Measurements from ENCODE around the gene RXRB.

The RXRB gene

GRCh38 chr6:33204415-33205190 is 4.1 kb upstream of the RXRB start, which contains the start of gene HSD17B8:
Gene HSD17B8, plus strand, starts transcription at chr6:33204655. Its CDS starts 14 bp downstream, at chr6:33204669.
- 0% methylated on average over 48 of the region's 48 CpGs for WGBS, 2 experiments
- H3K4me1 ChIP-seq (ENCODE audit: control insufficient read depth, insufficient read depth, low read length), result peaks cover 38% of the 10 kb centered on the region
- peaks cover 8% of the 10 kb centered on the region for H3K27me3 ChIP-seq (ENCODE audit: control insufficient read depth, insufficient read depth, low read length, poor library complexity, severe bottlenecking)
- peak within 1 kb of the TSS; percentile 60 for H3K4me3 ChIP-seq (ENCODE audit: insufficient read depth, low read depth, low read length)
- H3K36me3 ChIP-seq (ENCODE audit: control insufficient read depth, insufficient read depth, low read length), result peaks cover 20% of the 10 kb centered on the region
- peak within 1 kb of the TSS; percentile 75 for H3K27ac ChIP-seq (ENCODE audit: insufficient read depth, low read depth, low read length, poor library complexity, severe bottlenecking)
- no peaks in the 10 kb centered on the region for H3K9me3 ChIP-seq (ENCODE audit: control insufficient read depth, low read length)

- Histone ChIP-seq H3K36me3 (ENCODE audit: control insufficient read depth, insufficient read depth, low read length) (peaks cover 19% of the 10 kb centered on the region), H3K4me1 (ENCODE audit: control insufficient read depth, insufficient read depth, low read length) (peaks cover 33% of the 10 kb centered on the region), H3K9me3 (ENCODE audit: control insufficient read depth, low read length) (no peaks in the 10 kb centered on the region), H3K4me3 (ENCODE audit: insufficient read depth, low read depth, low read length) (peak overlapping the region; percentile 60), H3K27me3 (ENCODE audit: control insufficient read depth, insufficient read depth, low read length, poor library complexity, severe bottlenecking) (peaks cover 8% of the 10 kb centered on the region), H3K27ac (ENCODE audit: insufficient read depth, low read depth, low read length, poor library complexity, severe bottlenecking) (no peak overlapping the region)
- 4 to 6% methylated on average over 4 of the region's 4 CpGs for whole genome bisulfite sequencing, 2 experiments
Measured at GRCh38 chr6:33204165-33204414, 3.6 kb upstream of the RXRB start.

GRCh38 chr6:33203443-33204164 is 3.1 kb upstream of the RXRB start:
- Histone ChIP-seq H3K27ac (ENCODE audit: insufficient read depth, low read depth, low read length, poor library complexity, severe bottlenecking) (no peak overlapping the region), H3K4me3 (ENCODE audit: insufficient read depth, low read depth, low read length) (no peak overlapping the region), H3K9me3 (ENCODE audit: control insufficient read depth, low read length) (no peaks in the 10 kb centered on the region), H3K4me1 (ENCODE audit: control insufficient read depth, insufficient read depth, low read length) (peaks cover 30% of the 10 kb centered on the region), H3K27me3 (ENCODE audit: control insufficient read depth, insufficient read depth, low read length, poor library complexity, severe bottlenecking) (peaks cover 8% of the 10 kb centered on the region), H3K36me3 (ENCODE audit: control insufficient read depth, insufficient read depth, low read length) (peaks cover 19% of the 10 kb centered on the region)
- 94 to 96% methylated on average over 7 of the region's 7 CpGs for WGBS, 2 experiments

GRCh38 chr6:33202799-33203198 is 2.3 kb upstream of the RXRB start:
- Histone ChIP-seq H3K36me3 (ENCODE audit: control insufficient read depth, insufficient read depth, low read length) (peaks cover 19% of the 10 kb centered on the region), H3K27me3 (ENCODE audit: control insufficient read depth, insufficient read depth, low read length, poor library complexity, severe bottlenecking) (peaks cover 8% of the 10 kb centered on the region), H3K4me1 (ENCODE audit: control insufficient read depth, insufficient read depth, low read length) (peaks cover 30% of the 10 kb centered on the region), H3K9me3 (ENCODE audit: control insufficient read depth, low read length) (no peaks in the 10 kb centered on the region), H3K4me3 (ENCODE audit: insufficient read depth, low read depth, low read length) (no peak overlapping the region), H3K27ac (ENCODE audit: insufficient read depth, low read depth, low read length, poor library complexity, severe bottlenecking) (no peak overlapping the region)
- WGBS, 2 experiments, result 93 to 96% methylated on average over 6 of the region's 6 CpGs

GRCh38 chr6:33201935-33202334 is 1.5 kb upstream of the RXRB start:
- peaks cover 8% of the 10 kb centered on the region for H3K27me3 ChIP-seq (ENCODE audit: control insufficient read depth, insufficient read depth, low read length, poor library complexity, severe bottlenecking)
- H3K9me3 ChIP-seq (ENCODE audit: control insufficient read depth, low read length), result no peaks in the 10 kb centered on the region
- 92 to 95% methylated on average over 5 to 6 of the region's 6 CpGs for WGBS, 2 experiments
- H3K4me3 ChIP-seq (ENCODE audit: insufficient read depth, low read depth, low read length), result no peak overlapping the region
- H3K27ac ChIP-seq (ENCODE audit: insufficient read depth, low read depth, low read length, poor library complexity, severe bottlenecking), result no peak overlapping the region
- H3K36me3 ChIP-seq (ENCODE audit: control insufficient read depth, insufficient read depth, low read length), result peaks cover 19% of the 10 kb centered on the region
- peaks cover 30% of the 10 kb centered on the region for H3K4me1 ChIP-seq (ENCODE audit: control insufficient read depth, insufficient read depth, low read length)

GRCh38 chr6:33201147-33201545 is 681 bp upstream of the RXRB start:
- H3K27ac ChIP-seq (ENCODE audit: insufficient read depth, low read depth, low read length, poor library complexity, severe bottlenecking), result peak overlapping the region; percentile 95
- H3K27me3 ChIP-seq (ENCODE audit: control insufficient read depth, insufficient read depth, low read length, poor library complexity, severe bottlenecking), result peaks cover 8% of the 10 kb centered on the region
- peak overlapping the region; percentile 95 for H3K4me3 ChIP-seq (ENCODE audit: insufficient read depth, low read depth, low read length)
- peaks cover 28% of the 10 kb centered on the region for H3K4me1 ChIP-seq (ENCODE audit: control insufficient read depth, insufficient read depth, low read length)
- H3K9me3 ChIP-seq (ENCODE audit: control insufficient read depth, low read length), result no peaks in the 10 kb centered on the region
- peaks cover 19% of the 10 kb centered on the region for H3K36me3 ChIP-seq (ENCODE audit: control insufficient read depth, insufficient read depth, low read length)
- 6 to 7% methylated on average over 14 of the region's 14 CpGs for WGBS, 2 experiments

- peaks cover 16% of the 10 kb centered on the region for H3K4me1 ChIP-seq (ENCODE audit: control insufficient read depth, insufficient read depth, low read length)
- peak overlapping the region; percentile 95 for H3K27ac ChIP-seq (ENCODE audit: insufficient read depth, low read depth, low read length, poor library complexity, severe bottlenecking)
- H3K4me3 ChIP-seq (ENCODE audit: insufficient read depth, low read depth, low read length), result peak overlapping the region; percentile 95
- H3K9me3 ChIP-seq (ENCODE audit: control insufficient read depth, low read length), result no peaks in the 10 kb centered on the region
- H3K27me3 ChIP-seq (ENCODE audit: control insufficient read depth, insufficient read depth, low read length, poor library complexity, severe bottlenecking), result no peaks in the 10 kb centered on the region
- H3K36me3 ChIP-seq (ENCODE audit: control insufficient read depth, insufficient read depth, low read length), result peaks cover 25% of the 10 kb centered on the region
- WGBS, 2 experiments, result 1% methylated on average over 25 of the region's 26 CpGs
Measured at GRCh38 chr6:33199687-33200218, 712 bp downstream of the RXRB start.

- Histone ChIP-seq H3K9me3 (ENCODE audit: control insufficient read depth, low read length) (no peaks in the 10 kb centered on the region), H3K4me3 (ENCODE audit: insufficient read depth, low read depth, low read length) (no peak overlapping the region), H3K27ac (ENCODE audit: insufficient read depth, low read depth, low read length, poor library complexity, severe bottlenecking) (no peak overlapping the region), H3K4me1 (ENCODE audit: control insufficient read depth, insufficient read depth, low read length) (peaks cover 13% of the 10 kb centered on the region), H3K27me3 (ENCODE audit: control insufficient read depth, insufficient read depth, low read length, poor library complexity, severe bottlenecking) (no peaks in the 10 kb centered on the region), H3K36me3 (ENCODE audit: control insufficient read depth, insufficient read depth, low read length) (peaks cover 26% of the 10 kb centered on the region)
- WGBS, 2 experiments, result 45 to 62% methylated on average over 3 of the region's 3 CpGs
Measured at GRCh38 chr6:33198853-33199436, 1.5 kb downstream of the RXRB start.

GRCh38 chr6:33198159-33198852 is 2.2 kb downstream of the RXRB start:
- no peaks in the 10 kb centered on the region for H3K27me3 ChIP-seq (ENCODE audit: control insufficient read depth, insufficient read depth, low read length, poor library complexity, severe bottlenecking)
- peaks cover 22% of the 10 kb centered on the region for H3K36me3 ChIP-seq (ENCODE audit: control insufficient read depth, insufficient read depth, low read length)
- H3K4me3 ChIP-seq (ENCODE audit: insufficient read depth, low read depth, low read length), result no peak overlapping the region
- peaks cover 7% of the 10 kb centered on the region for H3K4me1 ChIP-seq (ENCODE audit: control insufficient read depth, insufficient read depth, low read length)
- no peaks in the 10 kb centered on the region for H3K9me3 ChIP-seq (ENCODE audit: control insufficient read depth, low read length)
- WGBS, 2 experiments, result 89 to 92% methylated on average over 6 of the region's 6 CpGs
- no peak overlapping the region for H3K27ac ChIP-seq (ENCODE audit: insufficient read depth, low read depth, low read length, poor library complexity, severe bottlenecking)
